ENCODE results near the gene HOXB13. TPM values are rescaled to one million over a fixed set of nuclear protein-coding genes. Genes with fewer than 3 reads are reported as not detected.

HOXB13 gene
- total RNA-seq, 6 donors from 2014 or later, result not detected

GRCh38 chr17:48738803-48739526 lies 10.4 kb upstream of the HOXB13 start:
- Histone ChIP-seq H3K9me3 (peaks cover 0 to 3% (median 0%) of the 10 kb centered on the region in 4 donors), H3K4me1 (peaks cover 0 to 7% (median 2%) of the 10 kb centered on the region in 4 donors), H3K4me3 (no peak overlapping the region), H3K36me3 (no peaks in the 10 kb centered on the region), H3K27me3 (peaks cover 0 to 70% (median 23%) of the 10 kb centered on the region in 4 donors), H3K27ac (no peak overlapping the region)
- ATAC-seq (ENCODE audit: low FRiP score in 2 of 2) (no peak), DNase-seq (no peak)
- 4 to 7% methylated on average over 28 to 37 of the region's 37 CpGs for WGBS, 2 donors
- TF ChIP-seq EP300 (IDR thresholded peaks at IDR 0.05) (no peak), POLR2AphosphoS5 (IDR thresholded peaks at IDR 0.05) (no peak), POLR2A (IDR thresholded peaks at IDR 0.05) (no peak)
- TF ChIP-seq, protein P1, sequence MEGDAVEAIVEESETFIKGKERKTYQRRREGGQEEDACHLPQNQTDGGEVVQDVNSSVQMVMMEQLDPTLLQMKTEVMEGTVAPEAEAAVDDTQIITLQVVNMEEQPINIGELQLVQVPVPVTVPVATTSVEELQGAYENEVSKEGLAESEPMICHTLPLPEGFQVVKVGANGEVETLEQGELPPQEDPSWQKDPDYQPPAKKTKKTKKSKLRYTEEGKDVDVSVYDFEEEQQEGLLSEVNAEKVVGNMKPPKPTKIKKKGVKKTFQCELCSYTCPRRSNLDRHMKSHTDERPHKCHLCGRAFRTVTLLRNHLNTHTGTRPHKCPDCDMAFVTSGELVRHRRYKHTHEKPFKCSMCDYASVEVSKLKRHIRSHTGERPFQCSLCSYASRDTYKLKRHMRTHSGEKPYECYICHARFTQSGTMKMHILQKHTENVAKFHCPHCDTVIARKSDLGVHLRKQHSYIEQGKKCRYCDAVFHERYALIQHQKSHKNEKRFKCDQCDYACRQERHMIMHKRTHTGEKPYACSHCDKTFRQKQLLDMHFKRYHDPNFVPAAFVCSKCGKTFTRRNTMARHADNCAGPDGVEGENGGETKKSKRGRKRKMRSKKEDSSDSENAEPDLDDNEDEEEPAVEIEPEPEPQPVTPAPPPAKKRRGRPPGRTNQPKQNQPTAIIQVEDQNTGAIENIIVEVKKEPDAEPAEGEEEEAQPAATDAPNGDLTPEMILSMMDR (IDR thresholded peaks at IDR 0.05), result no peak

- 5 to 6% methylated on average over 11 of the region's 11 CpGs for WGBS, 2 donors
- H3K4me1 ChIP-seq, result peaks cover 0 to 7% (median 2%) of the 10 kb centered on the region in 4 donors
- DNase-seq, result no peak
- peaks cover 0 to 3% (median 0%) of the 10 kb centered on the region in 4 donors for H3K9me3 ChIP-seq
- no peak overlapping the region for H3K27ac ChIP-seq
- no peak for TF ChIP-seq EP300 (IDR thresholded peaks at IDR 0.05)
- TF ChIP-seq POLR2A (IDR thresholded peaks at IDR 0.05), result no peak
- TF ChIP-seq, protein P1 (IDR thresholded peaks at IDR 0.05), result no peak
- TF ChIP-seq POLR2AphosphoS5 (IDR thresholded peaks at IDR 0.05), result no peak
- peaks cover 0 to 72% (median 22%) of the 10 kb centered on the region in 4 donors for H3K27me3 ChIP-seq
- H3K36me3 ChIP-seq, result no peaks in the 10 kb centered on the region
- no peak for ATAC-seq (ENCODE audit: low FRiP score in 2 of 2)
- no peak overlapping the region for H3K4me3 ChIP-seq
Observed at GRCh38 chr17:48738424-48738802, 9.9 kb upstream of the HOXB13 start.

DNA sequence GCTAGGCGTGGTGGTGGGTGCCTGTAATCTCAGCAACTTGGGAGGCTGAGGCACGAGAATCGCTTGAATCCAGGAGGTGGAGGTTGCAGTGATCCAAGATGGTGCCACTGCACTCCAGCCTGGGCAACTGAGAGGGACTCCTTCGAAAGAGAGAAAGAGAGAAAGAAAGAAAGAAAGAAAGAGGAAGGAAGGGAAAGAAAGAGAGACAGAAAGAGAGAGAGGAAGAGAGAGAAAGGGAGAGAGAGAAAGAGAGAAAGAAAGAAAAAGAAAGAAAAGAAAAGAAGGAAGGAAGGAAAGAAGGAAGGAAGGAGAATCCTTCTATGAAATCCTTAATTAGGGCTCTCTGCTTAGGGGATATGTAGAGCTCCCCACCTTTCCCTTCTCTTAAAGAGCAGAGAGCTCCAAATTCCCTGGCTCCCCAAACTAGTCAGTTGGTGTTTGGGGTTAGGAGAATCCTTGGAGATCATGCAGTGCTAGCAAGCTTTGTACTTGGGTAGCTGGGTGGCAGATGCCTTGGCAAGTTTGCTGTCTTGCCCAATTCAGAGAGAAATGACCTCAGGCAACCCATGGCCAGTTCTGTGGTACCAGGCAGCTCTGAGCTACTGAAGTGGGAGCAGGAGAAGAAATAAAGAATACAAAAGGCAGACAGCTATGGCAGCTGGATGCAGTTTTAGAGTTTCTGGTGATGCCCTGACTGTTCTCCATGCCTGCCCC lies 8.9 kb upstream of the HOXB13 start:
- Histone ChIP-seq H3K27ac (no peak overlapping the region), H3K4me3 (no peak overlapping the region), H3K27me3 (peaks cover 0 to 73% (median 23%) of the 10 kb centered on the region in 4 donors), H3K9me3 (peaks cover 0 to 3% (median 0%) of the 10 kb centered on the region in 4 donors), H3K36me3 (no peaks in the 10 kb centered on the region), H3K4me1 (peaks cover 5 to 15% (median 7%) of the 10 kb centered on the region in 4 donors)
- ATAC-seq (ENCODE audit: low FRiP score in 2 of 2), result no peak
- WGBS, 2 donors, result 56 to 62% methylated on average over 4 of the region's 4 CpGs
- TF ChIP-seq EP300 (IDR thresholded peaks at IDR 0.05), result no peak
- no peak for TF ChIP-seq POLR2AphosphoS5 (IDR thresholded peaks at IDR 0.05)
- TF ChIP-seq, protein P1 (IDR thresholded peaks at IDR 0.05), result no peak
- TF ChIP-seq POLR2A (IDR thresholded peaks at IDR 0.05), result no peak
- no peak for DNase-seq

GRCh38 chr17:48735062-48735351 lies 6.5 kb upstream of the HOXB13 start:
- no peaks in the 10 kb centered on the region for H3K36me3 ChIP-seq
- 4 to 10% methylated on average over 7 of the region's 7 CpGs for whole genome bisulfite sequencing, 2 donors
- TF ChIP-seq POLR2AphosphoS5 (IDR thresholded peaks at IDR 0.05) (no peak), POLR2A (IDR thresholded peaks at IDR 0.05) (no peak), EP300 (IDR thresholded peaks at IDR 0.05) (no peak)
- TF ChIP-seq, protein P1 (IDR thresholded peaks at IDR 0.05), result no peak
- peaks cover 1 to 66% (median 25%) of the 10 kb centered on the region in 4 donors for H3K27me3 ChIP-seq
- ATAC-seq (ENCODE audit: low FRiP score in 2 of 2), result no peak
- H3K4me3 ChIP-seq, result no peak overlapping the region
- no peak for DNase-seq
- peaks cover 5 to 15% (median 7%) of the 10 kb centered on the region in 4 donors for H3K4me1 ChIP-seq
- peaks cover 0 to 3% (median 0%) of the 10 kb centered on the region in 4 donors for H3K9me3 ChIP-seq
- H3K27ac ChIP-seq, result no peak overlapping the region

Measured in upper lobe of left lung (tissue), 6 donors.